ENCODE data around the gene UBE3A.

UBE3A gene

DNA sequence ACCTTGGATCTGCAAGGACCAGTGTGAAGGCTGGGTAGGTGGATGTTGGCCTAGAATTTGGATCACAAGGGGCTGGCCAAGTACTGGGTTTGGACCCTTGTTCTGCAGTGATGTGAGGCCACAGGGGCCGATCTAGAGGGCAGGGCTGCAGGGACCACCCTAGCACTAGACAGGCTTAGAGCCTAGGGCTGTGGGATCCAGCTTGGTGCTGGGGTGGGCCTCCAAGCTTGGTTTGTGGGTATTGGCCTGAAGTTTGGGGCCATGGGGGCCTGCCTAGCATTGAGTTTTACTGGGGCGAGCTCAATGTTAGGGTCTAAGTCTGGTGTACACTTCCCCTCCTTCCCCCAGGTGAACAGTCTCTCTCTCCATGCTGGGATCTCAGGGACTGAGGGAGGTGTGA, 36.5 kb downstream of the UBE3A start:
- no peak for DNase-seq

DNA sequence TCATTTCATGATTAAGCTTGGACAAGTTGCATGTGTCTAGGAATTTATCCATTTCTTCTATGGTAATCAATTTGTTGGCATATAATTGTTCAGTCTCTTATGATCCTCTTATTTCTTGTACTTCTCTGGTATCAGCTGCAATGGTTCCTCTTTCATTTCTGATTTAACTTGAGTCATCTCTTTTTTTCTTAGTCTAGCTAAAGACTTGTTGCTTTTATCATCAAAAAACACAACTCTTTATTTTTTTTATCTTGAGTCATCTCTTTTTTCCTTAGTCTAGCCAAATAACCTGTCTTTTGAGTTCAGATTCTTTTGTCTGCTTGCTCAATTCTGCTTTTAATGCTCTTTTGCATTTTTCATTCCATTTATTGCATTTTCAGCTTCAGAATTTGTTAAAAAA, 37.3 kb downstream of the UBE3A start:
- no peak for DNase-seq

DNA sequence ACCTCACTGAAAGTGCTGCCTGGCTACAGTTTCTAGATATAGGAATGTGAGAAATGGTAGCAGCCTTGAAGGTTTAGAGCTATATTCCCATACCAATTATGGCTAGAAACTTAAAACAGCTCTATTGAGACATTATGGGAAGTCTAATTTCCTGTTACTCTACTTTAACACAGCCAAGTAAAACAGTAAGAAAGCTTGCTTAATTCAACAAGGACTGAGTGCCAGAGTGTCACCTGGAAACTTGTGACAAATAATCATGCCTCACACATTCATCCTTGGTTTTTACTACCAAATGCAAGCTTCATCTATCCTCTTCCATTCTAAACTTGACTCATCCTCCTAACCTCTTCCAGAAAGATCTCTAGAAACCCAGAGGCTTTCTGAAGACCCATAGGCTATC, 41.7 kb downstream of the UBE3A start:
- DNase-seq = no peak

DNA sequence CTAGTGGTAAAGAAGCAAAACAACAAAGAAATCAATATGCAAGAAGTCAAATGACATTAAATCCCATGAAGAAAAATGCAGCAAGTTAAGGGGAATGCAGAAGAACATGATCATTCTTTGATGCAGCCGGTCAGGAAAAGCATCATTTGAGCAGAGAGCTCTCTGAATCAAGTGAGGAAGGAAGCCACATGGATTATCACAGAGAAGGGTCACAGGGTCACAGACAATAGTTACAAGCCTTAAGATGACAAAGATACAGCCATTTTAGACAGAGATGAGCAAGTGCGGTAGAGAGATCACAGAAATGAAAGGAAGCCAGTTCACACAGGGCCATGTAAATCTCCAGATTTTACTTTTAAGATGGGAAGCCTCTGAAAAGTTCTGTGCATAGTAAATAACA, 43.9 kb downstream of the UBE3A start:
- no peak for DNase-seq

DNA sequence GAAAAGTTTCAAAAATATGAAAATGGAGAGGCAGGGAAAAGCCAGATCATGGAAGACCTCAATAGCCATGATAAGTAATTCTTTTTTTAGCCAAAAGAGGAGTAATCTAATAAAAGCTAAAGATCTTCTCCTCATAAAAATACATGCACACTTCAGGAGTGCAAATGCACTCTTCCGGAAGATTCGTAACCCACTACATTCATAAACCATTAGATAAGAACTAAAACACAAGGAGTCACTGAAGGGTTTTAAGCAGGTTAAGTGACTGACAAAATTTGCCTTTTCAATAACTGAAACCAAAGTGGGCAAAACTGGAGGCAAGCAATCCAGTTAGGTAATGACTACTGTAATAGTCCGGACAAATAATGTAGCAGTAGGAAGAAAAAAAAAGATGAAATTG, 46.0 kb downstream of the UBE3A start:
- no peak for DNase-seq

DNA sequence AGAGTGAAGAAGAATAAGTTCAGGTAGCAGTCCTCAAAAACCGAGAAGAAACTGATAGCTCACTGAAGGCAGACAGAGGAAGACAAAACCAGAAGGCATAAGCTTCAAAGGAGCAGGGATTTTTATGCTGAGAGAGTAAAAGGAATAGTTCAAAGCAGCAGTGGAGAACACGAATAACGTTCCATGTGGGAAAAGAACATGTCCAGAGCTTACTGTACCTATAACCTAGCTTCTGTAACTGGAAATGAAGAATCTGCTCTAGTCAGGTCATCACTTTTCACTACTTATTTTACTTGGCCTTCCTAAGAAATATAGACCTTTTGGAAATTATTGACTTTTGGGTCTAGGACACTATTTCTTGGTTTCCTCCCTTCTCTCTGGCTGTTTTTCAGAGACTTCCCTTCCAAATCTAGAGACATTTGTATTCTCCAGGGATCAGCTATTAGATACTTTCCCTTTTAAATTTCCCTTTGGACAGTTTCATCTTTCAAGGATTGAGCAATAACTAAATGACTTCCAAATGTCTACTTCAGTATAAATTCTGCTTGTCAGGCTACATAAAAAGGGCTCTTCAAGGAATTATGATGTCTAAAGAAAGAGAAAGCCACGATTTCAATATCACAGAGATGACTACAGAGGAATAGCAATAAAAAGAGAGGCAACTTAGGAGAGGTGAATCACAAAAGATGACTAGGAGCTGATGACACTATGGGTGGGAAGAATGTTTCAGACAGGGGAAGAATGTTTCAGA, 46.7 kb downstream of the UBE3A start:
- no peak for DNase-seq

DNA sequence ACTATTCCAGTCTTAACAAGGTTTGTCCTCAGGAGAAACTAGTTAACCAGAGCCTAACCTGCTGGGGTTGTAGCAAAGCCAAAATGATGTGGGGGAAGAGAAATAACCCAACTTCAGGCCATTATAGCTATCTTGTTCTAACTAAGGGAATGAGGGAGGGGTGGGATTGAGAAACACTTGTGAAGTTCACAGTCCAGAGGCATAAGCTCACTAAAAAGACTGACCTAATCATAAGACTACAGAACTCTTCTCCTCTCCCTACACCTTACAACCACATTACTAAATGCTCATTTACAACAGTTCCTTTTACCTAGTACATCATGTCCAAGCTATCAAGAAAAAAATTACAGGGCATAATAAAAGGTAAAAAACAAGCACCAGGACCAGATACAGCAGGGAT, 52.8 kb downstream of the UBE3A start:
- DNase-seq = no peak

DNA sequence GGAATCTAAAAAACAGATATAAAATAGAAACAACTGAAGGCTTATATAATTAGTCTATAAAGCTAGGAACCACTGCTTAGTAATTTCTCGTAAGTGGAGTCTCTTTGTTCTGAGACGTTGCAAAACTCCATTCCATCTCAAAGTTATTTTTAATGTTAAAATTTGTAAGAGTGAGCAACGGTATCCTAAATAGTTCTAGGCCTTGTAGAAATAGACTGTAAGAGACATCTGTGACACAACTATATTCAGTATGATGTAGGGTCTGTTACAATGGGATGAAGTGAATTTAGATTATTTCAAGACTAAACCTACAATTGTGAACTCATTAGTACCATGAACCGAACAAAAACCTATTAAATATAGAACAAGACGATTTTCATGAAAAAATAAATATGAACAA, 57.2 kb downstream of the UBE3A start:
- DNase-seq = no peak

DNA sequence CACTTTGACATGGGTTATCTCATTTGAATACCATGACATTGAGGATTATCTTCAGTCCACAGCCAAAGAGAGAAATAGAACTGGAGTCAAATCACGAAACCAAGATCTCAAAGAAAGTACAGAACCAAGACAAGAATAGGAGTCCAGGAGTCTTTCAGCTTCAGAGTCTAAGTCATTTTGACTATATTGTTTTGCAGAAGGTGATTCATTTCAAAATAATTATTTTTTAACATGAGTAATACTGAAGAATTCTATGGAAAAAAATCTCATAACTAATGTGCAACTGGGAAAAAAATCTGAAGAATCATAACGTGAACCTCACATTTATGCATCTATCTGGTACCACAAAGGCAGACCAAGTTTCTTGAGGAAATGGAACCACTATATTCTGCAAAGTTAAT, 60.3 kb downstream of the UBE3A start:
- DNase-seq = no peak

DNA sequence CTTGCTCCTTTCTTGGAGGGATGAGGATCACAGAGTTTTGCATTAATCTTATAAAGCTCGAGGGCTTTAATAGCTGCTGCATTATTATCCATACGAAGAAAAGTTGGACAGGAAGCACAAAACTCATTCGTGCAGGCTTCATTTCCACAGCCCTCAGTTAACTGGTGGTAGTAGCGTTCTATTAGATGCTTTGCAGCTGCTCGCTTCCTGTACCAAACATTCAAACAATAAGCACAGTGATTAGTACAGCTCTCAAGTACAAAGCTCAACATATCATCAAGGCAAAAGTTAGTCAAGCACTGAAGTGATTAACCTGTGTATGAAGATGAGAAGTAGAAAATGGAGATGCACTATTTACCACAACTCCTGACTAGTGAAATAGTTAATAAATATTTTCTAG, 63.3 kb downstream of the UBE3A start:
- DNase-seq = no peak

DNA sequence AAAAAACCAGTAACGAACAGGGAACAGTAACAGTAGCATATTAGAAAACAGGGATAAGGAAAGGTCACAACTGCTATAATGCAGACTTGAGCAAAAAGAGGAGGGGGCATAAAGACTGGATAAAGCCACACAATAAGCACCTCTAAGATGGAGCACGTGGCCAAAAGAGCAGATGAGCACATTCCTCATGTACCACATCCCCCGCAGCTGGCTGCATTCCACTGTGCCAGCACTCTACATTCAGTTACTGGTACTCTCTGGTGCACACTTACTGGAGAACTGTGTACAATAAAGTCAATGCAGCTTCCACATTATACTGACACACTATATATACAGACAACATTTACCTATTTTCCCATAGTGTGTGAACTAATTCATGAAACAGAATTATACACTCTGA, 64.7 kb downstream of the UBE3A start:
- DNase-seq = no peak

DNA sequence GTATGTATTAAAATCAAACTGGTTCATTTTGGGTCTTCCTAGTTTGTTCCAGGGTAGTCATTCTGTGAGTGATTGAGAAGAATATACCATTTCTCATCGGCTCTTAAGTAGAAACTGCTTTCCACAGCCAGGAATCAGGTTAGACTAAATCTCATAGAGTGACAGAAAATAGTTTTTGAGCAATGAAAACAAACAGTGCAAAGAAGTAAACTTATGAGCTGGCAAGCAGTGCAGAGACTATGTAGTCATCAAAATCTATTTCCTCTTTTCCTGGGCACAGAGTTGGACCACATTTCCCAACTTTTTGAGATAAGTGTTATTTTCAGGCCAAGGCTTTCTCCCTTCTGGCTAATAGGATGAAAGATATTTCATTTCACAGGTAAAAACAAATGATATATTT, 66.5 kb downstream of the UBE3A start:
- no peak for DNase-seq

DNA sequence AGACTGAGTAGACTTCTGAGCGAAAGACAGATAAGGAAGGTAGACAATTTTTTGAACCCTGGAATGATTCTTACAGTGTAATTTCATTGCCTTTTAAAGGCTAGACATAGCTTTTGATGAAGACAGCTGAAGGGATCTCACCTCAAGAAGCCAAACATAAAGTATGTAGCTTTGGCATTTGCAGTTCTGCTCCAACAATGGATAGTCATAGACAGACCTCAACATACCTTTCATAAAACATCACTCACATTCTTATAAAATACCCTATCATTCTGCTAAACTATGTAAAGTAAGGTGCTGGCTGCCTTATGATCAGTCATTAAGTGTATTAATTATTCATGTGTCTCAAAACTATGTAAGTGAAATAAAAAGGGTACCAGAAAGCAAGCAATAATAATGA, 70.0 kb downstream of the UBE3A start:
- DNase-seq = no peak

DNA sequence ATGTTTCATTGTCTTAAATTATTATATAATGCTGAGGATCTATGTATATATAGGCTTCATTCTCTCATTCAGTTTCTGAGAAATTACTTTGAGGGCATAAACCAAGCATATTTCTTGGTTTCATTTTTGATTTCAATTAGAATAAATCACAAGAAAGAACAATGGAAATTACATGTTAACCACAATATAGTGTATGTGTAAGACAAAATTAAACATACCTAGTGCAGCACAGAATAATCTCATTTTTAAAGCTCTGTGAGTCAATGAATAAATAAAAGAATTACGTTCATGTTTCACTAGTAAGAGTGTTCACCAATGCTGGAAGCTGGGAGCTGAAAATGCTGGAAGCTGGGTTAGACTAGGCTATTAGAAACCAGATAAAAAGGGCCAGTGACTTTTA, 72.8 kb downstream of the UBE3A start:
- DNase-seq = no peak

DNA sequence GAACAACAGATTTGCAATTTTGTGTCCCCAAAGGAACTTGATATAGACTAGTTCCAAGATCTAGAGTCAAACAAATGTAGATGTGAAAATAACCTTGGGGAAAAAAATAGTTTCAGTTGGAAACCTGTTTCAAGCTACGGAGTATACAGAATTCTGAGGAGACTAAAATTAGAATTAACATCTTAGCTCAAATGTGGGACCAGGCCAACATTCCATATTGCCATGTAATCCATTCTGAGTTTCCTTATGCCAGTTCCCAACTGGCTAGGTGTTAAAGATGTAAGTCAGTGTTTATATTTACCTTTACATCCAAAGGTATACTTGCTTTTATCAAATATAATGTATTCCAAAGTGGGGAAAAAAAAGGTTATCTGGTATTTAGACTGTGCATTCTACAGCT, 76.3 kb downstream of the UBE3A start:
- no peak for DNase-seq

DNA sequence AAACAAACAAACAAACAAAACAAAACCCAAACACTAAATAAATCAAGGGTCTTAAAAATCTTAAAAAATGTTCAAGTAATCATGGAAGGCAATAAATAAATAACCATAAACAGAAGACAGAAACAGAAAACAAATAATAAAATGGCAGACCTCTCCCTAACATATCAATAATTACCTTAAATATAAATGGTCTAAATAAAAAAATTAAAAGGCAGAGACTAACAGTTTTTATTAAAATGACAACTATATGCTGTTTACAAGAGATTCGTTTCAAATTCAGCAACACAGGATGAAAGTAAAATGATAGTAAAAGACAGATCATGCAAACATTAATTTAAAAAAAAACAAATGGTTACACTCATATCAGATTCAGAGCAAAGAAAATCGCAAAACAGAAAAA, 91.1 kb downstream of the UBE3A start:
- DNase-seq = no peak

DNA sequence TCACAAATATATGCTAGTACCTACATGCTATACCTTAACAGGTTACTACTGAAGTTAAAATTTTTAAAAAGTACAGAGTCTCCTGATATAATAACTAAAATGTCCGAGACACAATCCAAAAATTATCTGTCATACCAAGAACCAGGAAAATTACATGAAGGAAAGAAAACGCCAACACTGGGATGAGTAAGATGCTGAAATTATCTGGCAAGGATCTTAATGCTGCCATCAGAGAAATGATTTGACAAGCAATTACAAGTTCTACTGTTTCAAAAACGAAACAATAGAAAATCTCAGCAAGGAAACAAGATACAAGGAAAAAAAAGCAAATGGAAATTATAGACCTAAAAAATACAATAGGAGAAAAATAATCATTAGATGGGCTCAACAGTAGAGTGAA, 92.5 kb downstream of the UBE3A start:
- no peak for DNase-seq

DNA sequence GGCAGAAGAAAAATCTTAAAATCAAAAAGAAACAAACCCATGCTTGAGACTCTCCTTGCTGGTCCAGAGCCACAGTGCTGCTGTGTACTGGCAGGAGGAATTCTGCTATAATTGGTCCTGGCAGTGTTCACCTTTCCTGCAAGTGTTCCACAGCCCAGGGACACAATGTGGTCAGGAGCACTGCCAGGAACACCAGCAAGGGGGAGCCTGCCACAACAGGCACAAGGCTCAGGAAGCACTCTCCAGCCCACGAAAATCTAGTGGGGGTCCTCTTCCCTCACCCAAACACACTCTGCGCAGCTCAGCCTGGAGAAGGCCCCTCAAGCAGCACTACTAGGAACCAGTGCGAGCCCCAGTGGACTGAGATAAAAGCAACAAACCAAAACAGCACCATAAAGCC, 92.9 kb downstream of the UBE3A start:
- no peak for DNase-seq

DNA sequence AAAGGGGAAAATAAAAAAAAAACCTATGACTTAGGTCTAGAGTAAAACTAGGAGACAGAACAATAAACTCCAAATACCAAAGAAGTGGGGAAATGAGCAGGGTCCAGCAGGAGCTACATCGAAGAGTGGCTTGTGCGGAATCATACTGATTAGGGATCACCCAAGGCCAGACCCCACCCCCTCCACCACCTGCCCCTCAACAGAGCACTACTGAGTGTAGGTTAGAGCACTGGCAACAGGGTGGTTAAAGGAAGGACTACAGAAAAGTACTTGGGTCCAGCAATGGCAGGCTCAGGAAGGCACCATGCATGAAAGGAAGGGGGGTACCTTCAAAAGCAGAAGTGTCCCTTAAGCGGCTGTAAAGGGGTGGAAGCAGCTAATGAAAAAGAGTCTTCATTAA, 96.2 kb downstream of the UBE3A start:
- no peak for DNase-seq

DNA sequence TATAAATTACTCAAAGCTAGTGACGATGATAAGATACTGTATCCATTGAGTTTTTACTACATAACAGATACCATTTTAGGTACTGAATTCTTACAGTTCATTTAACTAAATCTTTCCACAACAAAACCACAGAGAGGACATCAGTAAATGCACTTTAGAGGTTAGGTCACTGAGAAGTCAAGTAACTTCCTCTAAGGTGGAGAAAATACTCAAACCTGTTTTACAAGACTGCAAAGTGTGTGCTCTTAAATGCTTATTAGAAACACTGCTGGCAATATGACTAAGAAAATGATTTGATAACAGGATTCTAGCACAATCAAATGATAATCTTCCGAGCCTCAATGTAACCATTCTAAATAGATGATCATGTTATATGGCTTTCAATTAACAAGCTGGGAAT, 99.4 kb downstream of the UBE3A start:
- no peak for DNase-seq

DNA sequence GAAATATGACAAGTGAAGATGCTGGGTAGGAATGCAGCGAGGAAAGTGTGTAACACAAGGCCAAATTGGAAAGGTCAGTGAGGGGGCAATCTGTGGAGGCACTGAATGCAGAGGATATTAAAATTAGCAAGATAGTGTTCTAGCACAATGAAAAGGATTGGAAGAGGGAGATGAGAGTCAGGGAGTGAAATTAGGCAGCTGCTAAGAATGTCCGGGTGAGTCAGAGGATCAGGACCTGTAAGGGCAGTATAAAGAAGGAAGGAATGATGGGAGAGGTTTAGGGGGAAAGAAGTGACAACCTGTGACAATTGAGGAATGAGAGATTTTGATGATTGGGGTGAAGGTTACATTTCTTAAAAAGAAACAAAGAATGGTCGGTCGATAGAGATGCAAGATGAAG, 103.5 kb downstream of the UBE3A start:
- DNase-seq = no peak

DNA sequence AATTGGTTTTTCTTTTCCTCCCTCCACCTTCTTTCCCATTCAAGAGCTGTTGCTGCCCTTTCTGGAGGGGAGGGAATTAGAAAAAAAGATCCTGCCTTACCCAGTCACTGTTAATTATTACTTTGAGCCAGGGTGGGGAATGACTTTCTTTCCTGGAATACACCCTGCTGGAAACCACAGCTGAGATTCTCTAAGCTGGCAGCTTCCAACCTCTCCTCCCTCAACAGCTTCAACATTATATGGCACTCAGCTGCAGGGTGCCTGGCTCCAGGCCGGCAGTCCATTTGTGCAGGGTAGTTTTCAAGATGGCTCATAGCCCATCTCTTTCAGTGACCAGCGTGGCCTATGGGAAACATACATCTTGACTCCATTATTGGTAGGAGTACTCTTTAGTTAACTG, 105.8 kb downstream of the UBE3A start:
- DNase-seq = no peak

DNA sequence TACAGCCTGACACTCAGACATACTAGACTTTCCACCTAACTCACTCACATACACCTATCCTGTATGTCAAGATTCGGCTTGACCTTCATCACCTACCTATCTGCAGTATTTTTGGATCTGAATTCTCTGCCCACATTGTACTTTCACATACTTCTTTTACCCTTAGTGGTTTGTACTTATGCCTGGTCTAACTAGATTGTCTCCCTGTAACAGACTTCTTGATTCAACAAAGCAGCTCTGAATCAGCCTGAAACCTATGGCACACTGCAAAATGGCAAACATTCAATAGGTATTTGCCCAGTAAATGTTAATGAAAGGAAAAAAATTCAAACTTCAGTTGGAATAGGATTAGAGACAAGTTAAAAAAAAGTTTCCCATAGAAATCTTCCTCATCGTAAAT, 106.5 kb downstream of the UBE3A start:
- no peak for DNase-seq

DNA sequence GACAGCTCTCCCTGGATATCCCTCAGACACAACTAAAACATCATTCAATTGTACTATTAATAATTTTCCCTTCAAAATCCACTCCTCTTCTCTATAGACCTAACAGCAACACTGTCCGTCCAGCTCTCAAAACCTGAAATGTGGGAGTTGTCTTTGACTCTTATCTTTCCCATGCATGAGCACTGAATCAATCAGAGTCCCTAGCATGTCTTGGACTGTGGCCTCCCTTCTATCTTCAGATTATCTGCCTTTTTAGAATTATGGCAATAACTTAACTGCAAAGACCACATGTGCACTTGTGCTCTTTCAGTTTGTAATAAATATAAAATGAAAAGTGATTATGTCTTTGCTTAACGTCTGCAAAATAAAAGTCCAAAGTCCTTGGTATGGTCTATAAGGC, 107.0 kb downstream of the UBE3A start:
- DNase-seq = no peak

DNA sequence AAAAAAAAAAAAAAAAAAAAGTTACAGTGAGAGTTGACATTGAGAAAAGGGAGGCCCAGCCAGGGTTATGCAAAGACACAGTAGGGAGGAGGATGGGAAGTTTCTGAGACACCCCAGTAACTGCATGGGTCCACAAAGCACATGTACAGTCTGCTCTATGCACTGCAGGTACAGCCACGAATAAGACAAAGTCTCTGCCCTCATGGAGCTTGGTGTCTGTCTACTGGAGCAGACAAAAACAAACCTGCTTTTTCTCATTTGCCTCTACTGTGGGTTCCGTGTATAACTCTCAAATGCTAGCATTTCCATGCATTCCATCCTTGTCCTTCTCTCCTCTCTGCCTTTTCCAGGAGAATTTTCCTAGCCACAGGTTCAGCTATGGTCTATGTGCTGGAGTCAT, 107.4 kb downstream of the UBE3A start:
- DNase-seq = no peak

DNA sequence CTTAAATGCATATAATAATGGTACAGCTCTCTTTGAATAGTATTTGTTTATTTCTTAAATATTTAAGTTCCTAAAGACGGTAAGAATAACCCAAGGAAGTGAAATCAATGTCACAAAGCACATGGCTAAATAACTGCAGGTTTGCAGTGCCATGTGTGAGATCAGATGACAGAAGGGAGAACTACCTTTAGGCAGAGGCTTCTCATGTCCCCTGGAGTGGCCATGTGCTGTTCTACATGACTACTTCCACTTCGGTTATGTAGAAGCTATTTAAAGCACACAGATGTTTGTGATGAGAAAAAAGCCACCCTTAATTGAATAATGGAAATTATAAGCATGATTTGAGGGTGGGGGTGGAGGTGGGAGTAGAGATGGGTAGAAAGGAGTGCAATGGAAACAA, 109.1 kb downstream of the UBE3A start:
- DNase-seq = no peak
